H1 (cell line): ENCODE measurements around the gene ALKBH1. TPM values are rescaled to one million over a fixed set of nuclear protein-coding genes. Genes with fewer than 3 reads are reported as not detected.

ENCODE experiments used
- CHD7 ChIP-seq: fragments of 300-600 bp; sonication (generic); IDR thresholded peaks from 2 replicates; pipeline ENCODE4 v1.7.1; 2012; ENCODE audit warnings: low read length, moderate library complexity, mild to moderate bottlenecking, inconsistent platforms; ENCODE audit not compliant: insufficient replicate concordance
- EGR1 ChIP-seq: IDR thresholded peaks from 2 replicates; pipeline ENCODE4 v1.6.1; 2011; ENCODE audit warnings: low read depth, low read length, borderline replicate concordance
- KDM5A ChIP-seq: fragments of 200-600 bp; IDR thresholded peaks from 2 replicates; pipeline ENCODE4 v1.7.1; 2012; ENCODE audit warnings: mild to moderate bottlenecking, low read length, inconsistent platforms, mixed read lengths
- SUZ12 ChIP-seq: fragments of 200-600 bp; sonication (generic); IDR thresholded peaks from 2 replicates; pipeline ENCODE4 v1.6.1; 2012; ENCODE audit warnings: mild to moderate bottlenecking, inconsistent platforms, low read length, moderate library complexity, mixed read lengths
- TEAD4 ChIP-seq: IDR thresholded peaks from 2 replicates; pipeline ENCODE4 v1.6.1; 2012; ENCODE audit warnings: low read depth, low read length, inconsistent platforms, mixed read lengths
- polyA plus RNA-seq, 7 experiments: library from polyadenylated mRNA; depleted of rRNA in 3 of 7; stranded (reverse) in 5 of 7; unstranded in 2 of 7; fragments of >200 nt in 5 of 7; fragments of 200-250 nt in 2 of 7; gene quantifications; 1 replicate in 5 of 7; 2 replicates in 1 of 7; 4 replicates in 1 of 7; pipeline versions ENCODE4 v1.2.1 to v1.2.3, GENCODE V29; 2011 to 2013; ENCODE audit warnings: missing spikeins in 2 of 7, mixed read lengths in 2 of 7
- total RNA-seq: library from RNA; stranded (reverse); fragmentation: NEBNext Ultra II Directional; extraction: Animal tissue kit (Norgen Biotek cat#: 25700); gene quantifications from 2 replicates; pipeline ENCODE4 v1.2.1, GENCODE V29; 2021

Gene ALKBH1
- total and polyA plus RNA-seq, 2 of the 8 experiments (the other 6 are each of a cell fraction or from before 2014, with no cell fraction given): 14.3 to 20.0 TPM

- TF ChIP-seq CHD7: no peak
- no peak for TF ChIP-seq TEAD4
- no peak for TF ChIP-seq EGR1
- TF ChIP-seq KDM5A: no peak
- no peak for TF ChIP-seq SUZ12
- TF ChIP-seq, all 59 proteins: peak for 0
Observed at GRCh38 chr14:77710364-77710763, 2.5 kb upstream of the ALKBH1 start (continued).
